ENCODE measurements around the gene EXOC3. TPM values are rescaled to one million over a fixed set of nuclear protein-coding genes. Genes with fewer than 3 reads are reported as not detected.
A peak's percentile ranks its signal among the peaks of the same experiment; 100 is the strongest.

EXOC3 gene
- total and polyA plus RNA-seq, 2 of the 8 experiments (the other 6 are each of a cell fraction or from before 2014, with no cell fraction given), result 14.4 to 30.0 TPM

DNA sequence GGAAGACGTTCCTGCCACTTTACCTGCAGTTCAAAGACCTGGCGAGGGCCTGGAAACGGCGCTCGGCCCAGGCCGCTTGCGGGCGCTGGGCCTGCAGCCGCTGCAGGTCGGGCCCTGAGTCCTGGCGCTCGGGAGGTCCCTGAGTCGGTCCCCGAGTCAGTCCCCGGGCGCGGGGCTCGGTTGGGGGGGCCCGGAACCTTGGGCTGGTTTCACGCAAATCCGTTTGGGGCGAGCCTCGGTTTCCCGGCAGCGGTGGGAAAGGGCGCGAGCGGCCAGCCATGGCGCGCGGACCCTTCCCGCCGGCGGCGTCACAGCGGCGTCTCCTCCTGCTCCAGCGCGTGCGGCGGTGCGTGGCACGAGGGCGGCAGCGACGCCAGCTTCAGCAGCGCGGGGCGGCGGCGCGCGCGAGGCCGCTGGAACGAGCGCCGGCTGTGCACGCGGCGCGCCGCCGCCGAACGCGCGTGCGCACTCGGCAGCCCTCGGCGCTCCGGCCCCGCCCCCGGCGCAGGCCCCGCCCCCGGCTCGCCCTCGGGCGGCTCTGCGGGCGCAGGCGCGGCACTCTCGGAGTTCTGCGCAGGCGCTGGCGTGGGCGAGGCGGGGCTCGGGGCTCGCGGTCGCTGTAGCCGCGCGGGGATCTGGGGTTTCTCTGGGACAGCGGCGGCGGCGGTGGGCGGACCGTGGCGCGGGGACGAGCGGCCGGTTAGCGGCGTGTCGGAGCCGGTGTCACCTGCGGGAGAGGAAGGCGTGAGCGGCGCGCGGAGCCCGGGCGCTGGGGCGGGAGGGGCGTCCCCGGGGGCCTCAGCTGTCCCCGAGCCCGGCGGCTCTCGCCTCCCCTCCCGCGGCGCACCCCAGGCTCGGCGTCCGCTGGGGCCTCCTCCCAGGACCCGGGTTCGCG lies 29.9 kb downstream of the EXOC3 start:
- H2AK5ac ChIP-seq (ENCODE audit: low read depth, low read length), result no peak overlapping the region
- no peak overlapping the region; the same call in 1 of the 2 replicates for H2AFZ ChIP-seq (ENCODE audit: low read length)
- peak overlapping the region; percentile 63 to 76 (median 64) for H3K4me3 ChIP-seq (ENCODE audit: extremely low read depth in 1 of 4, insufficient read depth in 2 of 4, low read depth in 3 of 4, low read length in 4 of 4)
- peak overlapping the region; percentile 60 for H3K18ac ChIP-seq (ENCODE audit: extremely low read depth, low read length)
- H3K27ac ChIP-seq (ENCODE audit: low read depth, low read length), result no peak overlapping the region
- H3K23ac ChIP-seq (ENCODE audit: insufficient read length), result no peak overlapping the region
- H3K79me1 ChIP-seq (ENCODE audit: low read depth, low read length), result no peaks in the 10 kb centered on the region; the same call in 1 of the 2 replicates
- H4K8ac ChIP-seq (ENCODE audit: extremely low read depth, insufficient read depth, low read length), result peak overlapping the region; percentile 96
- no peak overlapping the region for H3K14ac ChIP-seq (ENCODE audit: insufficient read length)
- no peak overlapping the region for H2BK5ac ChIP-seq (ENCODE audit: low read depth, low read length)
- WGBS, 2 experiments (ENCODE audit: extremely low coverage in 1 of 2, insufficient coverage in 1 of 2, insufficient read length in 1 of 2, insufficient replicate concordance in 2 of 2, low coverage in 1 of 2, low lambda C conversion rate in 2 of 2, missing lambda C conversion rate in 1 of 2), result 1% methylated on average over 30 of the region's 137 CpGs; no CpG with 5 or more reads in 1 of the 2 experiments
- H3K36me3 ChIP-seq (ENCODE audit: control insufficient read depth in 2 of 4, insufficient read depth in 4 of 4, low read length in 3 of 4), result 0 out of 8 replicates have a peak, but pooled peaks cover 0 to 2% (median 0%) of the 10 kb centered on the region in 4 experiments
- H3K9me3 ChIP-seq (ENCODE audit: insufficient read depth in 2 of 2, low read depth in 1 of 2, low read length in 1 of 2), result no peaks in the 10 kb centered on the region
- peaks cover 0 to 11% (median 6%) of the 10 kb centered on the region in 4 experiments; a peak in 4 of 7 replicates for H3K4me1 ChIP-seq (replicated peaks in 1 of 4; ENCODE audit: control insufficient read depth in 3 of 4, insufficient read depth in 4 of 4, low read length in 3 of 4)
- peak overlapping the region; percentile 54 for H4K91ac ChIP-seq (replicated peaks; ENCODE audit: insufficient read length, low read length)
- peak overlapping the region in 3 of 4 experiments; percentile 51 to 86 (median 56); a peak in 4 of 7 replicates for H3K9ac ChIP-seq (replicated peaks in 1 of 4; ENCODE audit: extremely low read depth in 1 of 4, low read depth in 3 of 4, low read length in 3 of 4)
- ChIA-PET CTCF (ENCODE audit: partially characterized antibody) (interaction anchor here (0.7 to 1.4 kb wide), 4 partner anchors 27 to 42 kb away, joined by 3 to 7 read pairs (median 4); no protein-coding TSS in a partner anchor), POLR2A (ENCODE audit: partially characterized antibody) (interaction anchor here (1.1 to 2.0 kb wide), 8 partner anchors 12 to 56 kb away, joined by 3 to 6 read pairs (median 4); no protein-coding TSS in a partner anchor)
- peaks cover 4 to 23% of the 10 kb centered on the region in 2 experiments for H4K20me1 ChIP-seq (replicated peaks in 1 of 2; ENCODE audit: control insufficient read depth in 1 of 2, insufficient read depth in 2 of 2, low read length in 2 of 2)
- H3K4ac ChIP-seq (replicated peaks; ENCODE audit: insufficient read length, low read depth, low read length), result no peak overlapping the region
- H3K4me2 ChIP-seq (ENCODE audit: insufficient read depth in 1 of 2, low read depth in 2 of 2, low read length in 2 of 2), result peak overlapping the region; percentile 44 to 98
- H3K56ac ChIP-seq (replicated peaks; ENCODE audit: insufficient read length, low read depth, low read length), result peak overlapping the region; percentile 59
- DNase-seq (ENCODE audit: low read depth in 1 of 2, low spot score in 2 of 2), result peak in 1 of 2 experiments; percentile 90
- H3K23me2 ChIP-seq (ENCODE audit: low read depth, low read length), result peaks cover 15% of the 10 kb centered on the region; the same call in 1 of the 2 replicates
- H3K27me3 ChIP-seq (replicated peaks in 1 of 4; ENCODE audit: control insufficient read depth in 3 of 4, extremely low read depth in 1 of 4, insufficient read depth in 3 of 4, low read length in 3 of 4), result peaks cover 13 to 35% (median 28%) of the 10 kb centered on the region in 4 experiments
- H2BK12ac ChIP-seq (ENCODE audit: low read depth, low read length), result no peak overlapping the region
- no peak for FAIRE-seq
- peak overlapping the region; percentile 86 for H4K5ac ChIP-seq (ENCODE audit: insufficient read length, low read depth, low read length)
- H2BK120ac ChIP-seq (replicated peaks; ENCODE audit: low read depth, low read length), result no peak overlapping the region
- H2BK15ac ChIP-seq (ENCODE audit: low read length), result no peak overlapping the region
- H3K79me2 ChIP-seq (ENCODE audit: control insufficient read depth in 1 of 2, insufficient read depth in 2 of 2, low read length in 2 of 2), result no peaks in the 10 kb centered on the region
- H2BK20ac ChIP-seq (ENCODE audit: low read length), result no peak overlapping the region
- TF ChIP-seq, protein P1, sequence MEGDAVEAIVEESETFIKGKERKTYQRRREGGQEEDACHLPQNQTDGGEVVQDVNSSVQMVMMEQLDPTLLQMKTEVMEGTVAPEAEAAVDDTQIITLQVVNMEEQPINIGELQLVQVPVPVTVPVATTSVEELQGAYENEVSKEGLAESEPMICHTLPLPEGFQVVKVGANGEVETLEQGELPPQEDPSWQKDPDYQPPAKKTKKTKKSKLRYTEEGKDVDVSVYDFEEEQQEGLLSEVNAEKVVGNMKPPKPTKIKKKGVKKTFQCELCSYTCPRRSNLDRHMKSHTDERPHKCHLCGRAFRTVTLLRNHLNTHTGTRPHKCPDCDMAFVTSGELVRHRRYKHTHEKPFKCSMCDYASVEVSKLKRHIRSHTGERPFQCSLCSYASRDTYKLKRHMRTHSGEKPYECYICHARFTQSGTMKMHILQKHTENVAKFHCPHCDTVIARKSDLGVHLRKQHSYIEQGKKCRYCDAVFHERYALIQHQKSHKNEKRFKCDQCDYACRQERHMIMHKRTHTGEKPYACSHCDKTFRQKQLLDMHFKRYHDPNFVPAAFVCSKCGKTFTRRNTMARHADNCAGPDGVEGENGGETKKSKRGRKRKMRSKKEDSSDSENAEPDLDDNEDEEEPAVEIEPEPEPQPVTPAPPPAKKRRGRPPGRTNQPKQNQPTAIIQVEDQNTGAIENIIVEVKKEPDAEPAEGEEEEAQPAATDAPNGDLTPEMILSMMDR (IDR thresholded peaks at IDR 0.05; ENCODE audit: control extremely low read depth in 1 of 3, insufficient read depth in 1 of 3, low read depth in 1 of 3, low read length in 3 of 3), result no peak
- TF ChIP-seq, protein P2, sequence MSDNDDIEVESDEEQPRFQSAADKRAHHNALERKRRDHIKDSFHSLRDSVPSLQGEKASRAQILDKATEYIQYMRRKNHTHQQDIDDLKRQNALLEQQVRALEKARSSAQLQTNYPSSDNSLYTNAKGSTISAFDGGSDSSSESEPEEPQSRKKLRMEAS (IDR thresholded peaks at IDR 0.05), result peak; percentile 99
- TF ChIP-seq SUZ12 (IDR thresholded peaks at IDR 0.05; ENCODE audit: low read length) (no peak), POLR2A (IDR thresholded peaks at IDR 0.05; ENCODE audit: control extremely low read depth in 1 of 2, low read depth in 2 of 2, low read length in 2 of 2) (peak in 1 of 2 experiments; percentile 66; a peak in 2 of 3 replicates), SP4 (IDR thresholded peaks at IDR 0.05; ENCODE audit: low read length) (no peak), SRF (IDR thresholded peaks at IDR 0.05; ENCODE audit: low read depth, low read length) (no peak)
- TF ChIP-seq, protein P3, sequence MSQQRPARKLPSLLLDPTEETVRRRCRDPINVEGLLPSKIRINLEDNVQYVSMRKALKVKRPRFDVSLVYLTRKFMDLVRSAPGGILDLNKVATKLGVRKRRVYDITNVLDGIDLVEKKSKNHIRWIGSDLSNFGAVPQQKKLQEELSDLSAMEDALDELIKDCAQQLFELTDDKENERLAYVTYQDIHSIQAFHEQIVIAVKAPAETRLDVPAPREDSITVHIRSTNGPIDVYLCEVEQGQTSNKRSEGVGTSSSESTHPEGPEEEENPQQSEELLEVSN (IDR thresholded peaks at IDR 0.05), result peak; percentile 98
